ENCODE measurements around the gene OCA2.

- TF ChIP-seq CTCF (IDR thresholded peaks at IDR 0.05; ENCODE audit: low read depth, low read length) (no peak), MAX (IDR thresholded peaks at IDR 0.05; ENCODE audit: low read depth, low read length) (no peak), POLR2A (IDR thresholded peaks at IDR 0.05; ENCODE audit: extremely low read depth, insufficient read length) (no peak), MYC (IDR thresholded peaks at IDR 0.05; ENCODE audit: low read depth, low read length) (no peak)
Measured at GRCh38 chr15:28023422-28023821, 75.7 kb downstream of the OCA2 start.

Measured in NB4 (cell line).